CD4-positive, alpha-beta T cell (primary cell): Measurements from ENCODE around the gene PROSER3. TPM values are rescaled to one million over a fixed set of nuclear protein-coding genes. Genes with fewer than 3 reads are reported as not detected.

Experiments used
- ATAC-seq: fragments of 200-7000 bp; cut with Tn5 transposase; one replicate; pipeline ENCODE4 v1.10.0; 2022; ENCODE audit warnings: mild to moderate bottlenecking; ENCODE audit not compliant: poor library complexity
- CTCF ChIA-PET: fragments of 350-600 bp; sonication (Branson Sonifier 250); formaldehyde crosslinking; loops from one replicate; lab custom pipeline; 2021; ENCODE audit warnings: antibody characterized with exemption, inconsistent platforms; lab: Charles Lee
- POLR2A ChIA-PET: fragments of 350-600 bp; sonication (Branson Sonifier 250); formaldehyde crosslinking; loops from one replicate; lab custom pipeline; 2021; ENCODE audit warnings: antibody characterized with exemption, inconsistent platforms; lab: Charles Lee
- DNase-seq, 14 experiments: peaks; one replicate each; pipeline ENCODE4 v3.0.0-alpha.2; 2013 to 2020; ENCODE audit warnings: mixed read lengths in 2 of 14
- H3K27ac ChIP-seq, 2 donors: one replicate each; pipeline versions ENCODE4 v1.5.1 to v1.7.0; 2013; ENCODE audit warnings: low read length in 2 of 2, low read depth in 1 of 2, mild to moderate bottlenecking in 1 of 2
- H3K27me3 ChIP-seq, 2 experiments: 1 replicate in 1 of 2; 2 replicates in 1 of 2; pipeline versions ENCODE4 v1.6.1 to v1.7.0; 2013; ENCODE audit warnings: low read length in 2 of 2, control low read depth in 1 of 2, mild to moderate bottlenecking in 1 of 2, moderate library complexity in 1 of 2; ENCODE audit not compliant: insufficient read depth in 2 of 2, control insufficient read depth in 1 of 2
- H3K36me3 ChIP-seq: one replicate; pipeline ENCODE4 v1.6.1; 2013; ENCODE audit warnings: low read length, control low read depth; ENCODE audit not compliant: insufficient read depth
- H3K4me1 ChIP-seq: one replicate; pipeline ENCODE4 v1.6.1; 2013; ENCODE audit warnings: low read length, control low read depth; ENCODE audit not compliant: insufficient read depth
- H3K4me3 ChIP-seq: one replicate; pipeline ENCODE4 v1.5.1; 2013; ENCODE audit warnings: mild to moderate bottlenecking, low read length, moderate library complexity
- H3K9me3 ChIP-seq, 2 experiments: 1 replicate in 1 of 2; 2 replicates in 1 of 2; pipeline versions ENCODE4 v1.6.1 to v1.7.0; 2013; ENCODE audit warnings: low read length in 2 of 2, mild to moderate bottlenecking in 2 of 2, control low read depth in 1 of 2, moderate library complexity in 1 of 2; ENCODE audit not compliant: control insufficient read depth in 1 of 2, insufficient read depth in 1 of 2
- H3K27ac Mint-ChIP-seq: one replicate; pipeline ENCODE4 v1.8.0; 2020; ENCODE audit warnings: mixed read lengths
- H3K27me3 Mint-ChIP-seq: one replicate; pipeline ENCODE4 v1.8.0; 2021; ENCODE audit warnings: mixed read lengths
- H3K36me3 Mint-ChIP-seq: one replicate; pipeline ENCODE4 v1.8.0; 2021; ENCODE audit warnings: low read depth, mixed read lengths
- H3K4me1 Mint-ChIP-seq: one replicate; pipeline ENCODE4 v1.8.0; 2021; ENCODE audit warnings: low read depth, mixed read lengths
- H3K4me3 Mint-ChIP-seq: one replicate; pipeline ENCODE4 v1.8.0; 2020; ENCODE audit warnings: mild to moderate bottlenecking, mixed read lengths
- H3K9me3 Mint-ChIP-seq: one replicate; pipeline ENCODE4 v1.8.0; 2020; ENCODE audit warnings: mixed read lengths
- intact Hi-C, 2 experiments: fragments of 100-400 bp; cut with DNase I in 1 of 2; cut with micrococcal nuclease in 1 of 2; formaldehyde crosslinking; loops; one replicate each; pipeline versions ENCODE4 v1.15.1 to v1.9.0; 2023 to 2025; cut with DNase I, micrococcal nuclease
- total RNA-seq, 174 experiments: library from RNA in 2 of 174; stranded (reverse) in 2 of 174; gene quantifications; one replicate each; pipeline ENCODE4 v1.2.3 and lab custom pipeline; 2021 to 2026
- TF ChIP-seq, protein P1 (sequence below): fragments of 200-600 bp; IDR thresholded peaks from one replicate; pipeline ENCODE4 v1.8.0; 2022; ENCODE audit warnings: antibody characterized with exemption, mild to moderate bottlenecking

PROSER3 gene
- total RNA-seq, 2 experiments from 2014 or later, result 19.4 to 22.6 TPM

DNA sequence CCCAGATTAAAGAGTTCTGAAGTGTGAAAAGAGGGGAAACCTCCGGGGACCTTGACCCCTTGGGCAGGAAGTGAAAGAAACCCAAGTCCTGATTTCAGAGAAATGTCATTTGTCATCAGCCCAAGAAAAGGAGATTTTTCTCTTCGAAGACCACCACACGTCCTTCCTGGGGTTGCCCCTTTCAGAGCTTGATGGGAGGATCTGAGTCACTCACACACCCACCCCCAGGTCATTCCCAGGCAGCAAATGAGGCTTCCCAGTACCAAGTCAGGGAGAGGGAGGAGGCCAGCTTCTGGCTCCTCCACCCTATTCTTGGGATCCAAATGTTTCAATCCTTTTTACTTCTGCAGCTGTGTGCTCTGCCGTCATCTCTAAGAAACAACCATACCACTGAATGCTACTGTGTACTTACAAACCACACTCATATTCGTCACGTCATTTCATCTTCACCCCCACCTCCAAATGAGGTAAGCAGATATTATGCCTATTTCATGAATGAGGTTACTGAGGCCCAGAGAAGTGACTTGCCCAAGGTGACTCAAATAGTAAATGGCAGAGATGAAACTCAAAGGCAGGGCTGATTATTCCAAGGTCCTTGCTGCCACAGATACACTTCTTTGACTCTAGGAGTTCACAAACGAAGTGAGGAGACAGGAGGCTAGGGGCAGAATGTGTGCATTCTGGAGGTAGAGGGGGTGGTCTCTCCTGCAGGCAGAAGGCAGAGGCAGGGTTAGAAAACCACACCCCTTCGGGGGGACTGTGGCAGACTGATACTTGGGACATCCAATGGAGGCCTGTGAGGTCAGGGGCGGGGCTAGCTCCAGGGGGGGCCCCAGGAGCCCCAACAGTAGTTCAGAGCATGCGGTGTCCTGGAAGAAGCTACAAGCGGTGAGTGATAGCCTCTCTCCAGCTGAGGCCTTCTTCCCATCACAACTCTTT, 45.1 kb upstream of the PROSER3 start:
- Histone ChIP-seq H3K27me3 (no peaks in the 10 kb centered on the region), H3K27ac (peak overlapping the region in 1 of 2 donors; percentile 32), H3K4me1 (peaks cover 72% of the 10 kb centered on the region), H3K36me3 (no peaks in the 10 kb centered on the region), H3K9me3 (no peaks in the 10 kb centered on the region), H3K4me3 (peak overlapping the region; percentile 9)
- CTCF ChIA-PET, result interaction anchor here (0.5 to 1.4 kb wide), 4 partner anchors 11 to 239 kb away, joined by 3 to 4 read pairs (median 3); partner anchors contain the start of gene IGFLR1
- peak overlapping the region; percentile 83 for H3K4me3 Mint-ChIP-seq
- TF ChIP-seq, protein P1, sequence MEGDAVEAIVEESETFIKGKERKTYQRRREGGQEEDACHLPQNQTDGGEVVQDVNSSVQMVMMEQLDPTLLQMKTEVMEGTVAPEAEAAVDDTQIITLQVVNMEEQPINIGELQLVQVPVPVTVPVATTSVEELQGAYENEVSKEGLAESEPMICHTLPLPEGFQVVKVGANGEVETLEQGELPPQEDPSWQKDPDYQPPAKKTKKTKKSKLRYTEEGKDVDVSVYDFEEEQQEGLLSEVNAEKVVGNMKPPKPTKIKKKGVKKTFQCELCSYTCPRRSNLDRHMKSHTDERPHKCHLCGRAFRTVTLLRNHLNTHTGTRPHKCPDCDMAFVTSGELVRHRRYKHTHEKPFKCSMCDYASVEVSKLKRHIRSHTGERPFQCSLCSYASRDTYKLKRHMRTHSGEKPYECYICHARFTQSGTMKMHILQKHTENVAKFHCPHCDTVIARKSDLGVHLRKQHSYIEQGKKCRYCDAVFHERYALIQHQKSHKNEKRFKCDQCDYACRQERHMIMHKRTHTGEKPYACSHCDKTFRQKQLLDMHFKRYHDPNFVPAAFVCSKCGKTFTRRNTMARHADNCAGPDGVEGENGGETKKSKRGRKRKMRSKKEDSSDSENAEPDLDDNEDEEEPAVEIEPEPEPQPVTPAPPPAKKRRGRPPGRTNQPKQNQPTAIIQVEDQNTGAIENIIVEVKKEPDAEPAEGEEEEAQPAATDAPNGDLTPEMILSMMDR, result no peak
- intact Hi-C loops, result loop anchor here (1.0 to 10.0 kb wide), 2 partner anchors 11 to 448 kb away; partner anchors contain the start of gene USF2 (in 1 of the 2)
- peaks cover 61% of the 10 kb centered on the region for H3K4me1 Mint-ChIP-seq
- H3K27me3 Mint-ChIP-seq, result no peaks in the 10 kb centered on the region
- ATAC-seq, result peak; percentile 24
- POLR2A ChIA-PET, result interaction anchor here (1.2 to 6.3 kb wide), 3 partner anchors 11 to 32 kb away, joined by 5 to 63 read pairs (median 6); partner anchors contain the start of genes IGFLR1, PSENEN and U2AF1L4
- peak overlapping the region; percentile 89 for H3K27ac Mint-ChIP-seq
- H3K36me3 Mint-ChIP-seq, result peaks cover 11% of the 10 kb centered on the region
- H3K9me3 Mint-ChIP-seq, result no peaks in the 10 kb centered on the region
- peak in 7 of 14 experiments; percentile 15 to 80 (median 43) for DNase-seq

GRCh38 chr19:35713506-35713850, 44.5 kb upstream of the PROSER3 start:
- peak overlapping the region in 1 of 2 donors; percentile 32 for H3K27ac ChIP-seq

More at GRCh38 chr19:35713506-35713850, 44.5 kb upstream of the PROSER3 start:
- Mint-ChIP-seq H3K9me3 (no peaks in the 10 kb centered on the region), H3K4me3 (peak overlapping the region; percentile 83), H3K4me1 (peaks cover 61% of the 10 kb centered on the region), H3K27me3 (no peaks in the 10 kb centered on the region), H3K36me3 (peaks cover 11% of the 10 kb centered on the region), H3K27ac (peak overlapping the region; percentile 89)
- POLR2A ChIA-PET, result interaction anchor here (1.2 to 6.3 kb wide), 4 partner anchors 11 to 32 kb away, joined by 3 to 63 read pairs (median 6); partner anchors contain the start of genes IGFLR1, PSENEN and U2AF1L4
- DNase-seq (peak in 2 of 14 experiments; percentile 37 to 64), ATAC-seq (no peak)
- intact Hi-C loops, result loop anchor here (1.0 to 10.0 kb wide), 2 partner anchors 11 to 449 kb away; partner anchors contain the start of gene USF2 (in 1 of the 2)
- Histone ChIP-seq H3K4me3 (peak overlapping the region; percentile 9), H3K27me3 (no peaks in the 10 kb centered on the region), H3K9me3 (no peaks in the 10 kb centered on the region), H3K4me1 (peaks cover 75% of the 10 kb centered on the region), H3K36me3 (no peaks in the 10 kb centered on the region)
- CTCF ChIA-PET, result interaction anchor here (1.4 kb wide), 1 partner anchor 21 kb away, joined by 3 read pairs; no protein-coding TSS in a partner anchor
- TF ChIP-seq, protein P1, result no peak
